ENCODE measurements around the gene CCDC85C.

CCDC85C gene

DNA sequence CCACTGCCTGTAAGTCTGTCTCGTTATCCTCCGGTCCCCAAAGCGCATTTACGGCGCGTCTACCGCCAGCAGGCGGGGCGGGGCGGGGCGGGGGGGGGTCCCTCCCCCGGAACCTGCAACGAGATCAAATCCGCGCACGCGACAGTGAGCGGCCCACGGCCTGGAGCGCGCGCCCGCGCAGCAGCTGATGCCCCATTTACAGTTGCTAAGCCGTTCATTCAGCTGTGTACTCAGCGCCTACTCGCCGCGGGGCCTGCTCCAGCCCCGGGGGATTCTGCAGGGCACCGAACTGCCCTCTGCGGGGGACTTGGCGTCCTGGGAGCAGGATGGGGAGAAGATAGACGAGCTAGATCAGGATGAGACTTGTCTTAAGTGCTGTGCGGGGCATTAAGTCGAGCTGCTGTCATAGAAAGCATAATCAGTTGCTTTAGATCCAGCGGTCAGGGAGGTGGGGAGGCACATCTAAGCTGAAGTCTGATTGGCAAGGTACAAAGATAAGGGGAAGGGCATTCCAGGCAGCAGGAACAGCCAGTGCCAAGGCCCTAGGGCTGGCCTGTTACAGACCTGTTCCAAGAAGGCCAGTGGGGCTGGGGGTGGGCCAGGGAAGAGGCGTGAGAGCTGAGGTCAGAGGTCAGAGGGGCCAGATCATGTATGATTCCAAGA lies 1.4 kb upstream of the CCDC85C start:
- peak; percentile 64 for DNase-seq (ENCODE audit: low spot score)

DNA sequence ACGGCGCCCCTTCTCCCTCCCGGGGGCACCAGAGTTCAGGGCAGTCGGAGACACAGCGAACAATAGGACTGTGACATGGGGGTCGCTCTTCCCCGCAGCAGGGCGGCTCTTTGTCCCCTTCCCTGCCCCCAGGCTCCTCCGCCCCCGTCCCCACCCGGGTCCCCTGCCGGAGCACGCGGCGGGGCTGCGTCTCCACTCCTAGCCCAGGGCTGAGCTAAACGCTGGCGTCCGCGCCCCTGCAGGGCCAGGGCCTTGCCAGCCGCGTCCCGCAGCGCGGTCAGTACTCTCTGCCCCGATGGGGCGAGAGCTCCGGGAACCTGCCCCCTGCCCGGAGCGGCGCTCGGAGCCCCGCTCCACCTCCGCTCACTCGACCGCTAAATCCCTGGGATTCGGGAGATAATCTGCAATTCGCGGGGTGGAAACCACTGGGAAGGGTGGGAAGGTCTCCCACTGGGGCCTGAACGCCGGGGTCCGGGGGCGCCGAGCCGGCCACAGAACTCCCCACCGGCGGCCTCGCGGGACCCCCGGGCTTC lies 825 bp upstream of the CCDC85C start:
- no peak for DNase-seq (ENCODE audit: low spot score)

DNA sequence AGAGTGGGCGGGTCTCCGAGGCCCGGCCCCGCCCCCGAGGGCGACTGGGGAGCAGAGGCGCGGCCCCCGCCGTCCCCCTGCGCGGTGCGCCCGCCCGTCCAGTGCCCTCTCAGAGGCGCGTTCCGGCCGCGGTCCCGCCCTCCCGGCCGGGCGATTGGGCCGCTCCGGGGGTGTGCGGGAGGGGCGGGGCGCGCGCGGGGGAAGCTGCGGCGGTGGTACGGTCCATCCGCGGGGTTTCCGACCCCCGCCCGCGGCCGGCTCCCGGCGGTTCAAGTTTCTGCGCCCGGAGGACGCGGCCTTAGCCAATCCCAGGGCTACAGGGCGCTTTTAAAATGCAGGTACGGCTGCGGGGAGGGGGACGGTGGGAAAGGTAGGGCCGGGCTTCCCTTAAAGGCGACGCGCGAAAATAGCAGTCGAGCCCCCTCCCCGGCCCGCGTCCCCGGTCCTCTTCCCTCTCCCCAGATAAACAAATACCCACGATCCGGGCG lies 315 bp upstream of the CCDC85C start:
- peak; percentile 95 for DNase-seq (ENCODE audit: low spot score)

DNA sequence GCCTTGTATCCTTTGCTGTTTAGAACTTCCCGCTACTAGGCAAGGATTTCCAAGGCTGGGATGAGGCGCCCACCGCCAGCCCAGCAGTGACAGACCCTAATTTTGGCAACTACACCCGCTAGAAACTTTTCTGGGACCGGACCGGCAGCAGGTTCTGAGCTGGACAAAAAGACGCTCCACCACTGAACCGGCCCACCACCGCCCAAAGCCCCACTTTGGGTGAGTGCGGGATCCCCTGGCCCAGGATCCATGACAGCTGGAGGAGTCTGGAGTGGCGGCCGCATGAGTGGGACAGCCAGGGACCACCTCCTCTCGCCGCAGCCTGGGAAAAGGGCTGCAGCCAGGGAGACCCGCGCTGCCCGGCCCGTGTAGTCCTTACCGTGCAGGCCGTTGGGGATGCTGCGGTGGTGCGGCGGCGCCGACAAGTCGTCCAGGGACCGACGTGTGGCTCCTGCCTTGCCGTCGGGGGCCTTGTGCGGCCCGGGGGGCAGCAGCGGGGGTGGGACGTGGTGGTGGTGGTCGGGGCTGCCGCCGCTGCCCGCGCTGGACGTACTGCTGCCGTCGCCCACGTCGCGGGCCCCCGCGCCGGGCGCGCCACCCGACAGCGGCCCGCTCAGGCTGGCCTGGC lies 1.1 kb downstream of the CCDC85C start:
- no peak for DNase-seq (ENCODE audit: low spot score)

DNA sequence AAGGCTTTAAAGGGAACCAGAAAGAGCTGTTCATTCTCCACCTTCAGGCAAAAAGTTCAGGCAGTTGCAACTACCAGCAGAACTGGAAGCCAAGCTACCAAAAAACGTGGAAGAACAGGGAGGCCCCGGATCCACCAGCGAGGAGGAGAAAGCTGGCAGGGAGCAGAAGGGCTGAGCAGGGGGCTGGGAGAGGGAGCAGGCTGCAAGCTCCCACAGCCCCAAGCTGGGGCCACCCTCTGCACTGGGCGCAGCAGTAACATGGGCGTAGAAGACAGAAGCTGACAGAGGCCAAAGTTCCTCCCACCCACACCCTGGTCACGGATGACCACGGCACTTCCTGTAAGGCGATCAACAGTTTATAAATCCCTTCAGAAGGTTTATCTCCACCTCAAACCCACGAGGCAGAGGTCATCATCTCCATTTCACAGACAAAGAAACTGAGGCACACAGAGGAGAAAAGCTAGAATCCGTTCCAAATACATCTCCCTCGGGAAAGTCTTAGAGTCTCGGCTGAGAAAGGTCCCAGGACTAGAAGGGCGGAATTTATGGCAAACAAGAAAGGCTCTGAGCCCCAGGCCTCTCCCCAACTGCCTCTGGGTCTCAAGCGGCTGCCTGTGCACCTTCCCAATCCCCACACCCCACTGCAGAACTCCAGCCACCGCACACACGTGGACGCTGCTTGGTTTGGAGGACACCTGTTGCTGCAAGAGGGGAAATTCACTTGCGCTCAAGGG lies 1.8 kb downstream of the CCDC85C start:
- DNase-seq (ENCODE audit: low spot score): peak; percentile 42

DNA sequence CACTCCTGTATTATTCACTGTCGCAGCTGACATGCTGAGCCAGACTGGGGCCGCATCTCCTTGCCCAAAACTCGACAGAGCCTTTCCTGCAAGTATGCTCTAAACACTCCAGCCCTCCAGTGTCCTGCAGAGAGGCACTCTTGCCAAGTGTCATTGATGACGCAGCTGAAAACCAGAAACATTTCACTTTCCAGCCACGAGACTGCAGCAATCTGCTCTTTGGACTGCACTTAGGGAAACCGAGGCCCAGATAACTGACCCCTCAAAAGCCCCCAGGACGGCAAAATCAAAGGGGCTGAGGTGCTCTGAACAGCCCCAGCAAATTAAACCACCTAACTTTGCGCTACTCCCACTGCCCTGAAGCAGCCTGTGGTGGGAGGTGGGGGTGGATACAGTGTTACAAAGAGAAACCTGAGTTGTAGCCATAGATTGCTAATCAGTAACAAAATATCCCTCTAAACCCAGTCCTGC lies 2.6 kb downstream of the CCDC85C start:
- DNase-seq (ENCODE audit: low spot score): no peak

DNA sequence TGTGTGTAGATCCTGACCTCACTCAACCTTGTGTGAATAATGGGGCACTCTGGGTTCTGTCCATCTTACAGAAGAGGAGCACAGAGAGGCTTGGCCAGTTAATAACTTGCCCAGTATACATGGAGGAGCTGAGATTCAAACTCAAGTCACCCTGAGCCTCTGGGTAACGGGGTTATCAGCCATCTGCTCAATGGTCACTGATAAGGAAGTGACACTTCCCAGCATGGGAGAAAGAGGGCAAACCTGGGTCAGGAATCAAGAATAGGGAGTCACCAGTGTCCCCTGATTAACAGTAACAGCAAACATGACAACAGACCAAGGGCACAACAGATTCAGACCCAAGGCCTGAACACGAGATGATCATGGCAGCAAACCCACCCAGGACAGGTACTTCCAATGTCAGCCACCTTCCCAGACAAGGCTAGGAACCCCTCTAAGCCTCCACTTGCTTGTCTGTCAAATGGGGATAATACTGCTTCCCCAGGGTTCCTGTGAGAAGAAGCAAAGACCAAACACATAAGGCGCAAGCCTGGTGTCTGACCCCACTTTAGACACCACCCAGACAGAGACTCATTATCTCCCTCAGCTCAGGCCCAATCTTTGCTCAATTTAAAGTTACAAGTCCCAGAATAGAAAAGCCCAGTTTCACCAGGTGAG lies 3.6 kb downstream of the CCDC85C start:
- no peak for DNase-seq (ENCODE audit: low spot score)

DNA sequence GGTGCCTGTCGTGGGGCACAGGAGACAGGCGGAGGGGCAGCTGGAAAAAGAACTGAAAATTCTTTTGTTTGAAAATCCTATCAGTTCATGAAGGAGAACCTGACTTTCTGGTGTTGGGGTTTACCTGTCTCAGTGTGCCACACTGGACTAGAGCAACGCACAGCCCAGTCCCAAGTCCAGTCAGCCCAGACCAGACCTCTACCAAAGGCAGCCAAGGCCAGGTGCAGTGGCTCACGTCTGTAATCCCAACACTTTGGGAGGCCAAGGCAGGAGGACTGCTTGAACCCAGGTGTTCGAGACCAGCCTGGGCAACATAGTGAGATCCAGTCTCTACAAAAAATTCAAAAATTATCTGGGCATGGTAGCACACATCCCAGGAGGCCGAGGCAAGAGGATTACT lies 4.6 kb downstream of the CCDC85C start:
- DNase-seq (ENCODE audit: low spot score): no peak

DNA sequence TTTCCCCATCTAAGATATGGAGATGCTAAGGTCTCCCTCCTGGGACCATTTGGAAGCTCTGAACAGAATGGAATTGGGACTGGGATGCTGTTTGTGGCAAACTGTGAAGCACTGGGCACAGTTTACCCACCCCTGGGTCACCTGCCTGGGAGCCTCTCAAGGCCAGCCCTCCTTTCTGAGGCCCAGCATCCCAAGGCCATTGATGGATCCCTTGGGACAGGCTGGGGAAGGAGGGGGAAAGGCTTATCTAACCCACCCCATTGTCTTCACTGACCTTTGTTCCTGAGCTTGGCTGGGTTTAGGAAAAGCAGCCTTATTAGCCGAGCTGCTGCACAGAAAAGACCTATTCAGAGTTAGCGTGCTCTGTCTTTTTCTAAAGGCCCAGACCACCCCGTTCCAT lies 5.2 kb downstream of the CCDC85C start:
- peak; percentile 69 for DNase-seq (ENCODE audit: low spot score)

DNA sequence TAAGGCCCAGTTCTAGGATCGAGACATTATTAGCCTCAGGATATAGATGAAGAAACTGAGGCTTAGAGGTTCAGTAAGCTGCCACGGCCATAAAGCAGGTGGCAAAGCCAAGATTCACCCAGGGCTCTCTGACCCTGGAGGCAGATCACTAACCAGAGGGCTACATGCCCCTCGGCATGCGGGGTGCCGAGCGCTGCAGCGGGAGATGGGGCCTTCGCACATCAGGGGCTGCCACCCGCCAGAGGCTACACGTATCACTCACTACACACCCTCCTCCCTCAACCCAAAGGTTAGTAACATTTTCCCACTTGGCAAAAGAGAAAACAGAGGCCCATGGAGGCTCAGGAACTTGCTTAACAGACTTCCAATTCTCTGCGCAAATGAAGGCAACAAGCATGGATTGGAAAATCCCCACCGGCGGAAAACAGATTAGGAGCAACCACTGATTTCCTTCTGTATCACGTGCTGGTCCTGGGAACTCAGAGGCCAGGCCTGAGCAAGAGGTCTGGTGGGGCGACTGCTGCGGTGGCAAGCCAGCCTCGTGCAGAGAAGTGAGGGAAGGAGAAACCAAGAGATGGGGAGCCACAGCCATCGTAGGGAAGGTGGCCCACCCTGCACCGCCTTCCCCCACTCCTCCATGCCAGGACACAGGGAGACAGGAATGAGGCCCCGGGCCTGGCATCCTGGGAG lies 6.0 kb downstream of the CCDC85C start:
- DNase-seq (ENCODE audit: low spot score): no peak

DNA sequence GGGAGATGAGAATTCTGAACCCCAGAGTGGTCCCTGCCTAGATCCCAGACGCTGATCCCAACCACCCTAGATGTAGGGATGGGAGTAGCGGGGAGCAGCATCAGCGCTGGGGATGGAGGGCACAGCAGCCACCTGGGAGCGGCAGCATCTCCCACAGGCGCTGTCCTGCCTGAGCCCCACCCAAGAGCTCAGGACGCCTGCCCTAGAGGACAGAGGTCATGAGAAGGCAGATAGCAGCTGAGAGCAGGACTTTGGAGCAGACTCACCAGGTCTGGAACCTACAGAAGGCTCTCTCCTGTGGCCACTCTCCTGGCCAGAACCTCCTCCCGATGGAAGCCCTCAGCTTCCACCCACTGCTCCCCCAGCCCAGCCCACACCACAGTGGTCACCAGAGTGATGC lies 7.2 kb downstream of the CCDC85C start:
- no peak for DNase-seq (ENCODE audit: low spot score)

DNA sequence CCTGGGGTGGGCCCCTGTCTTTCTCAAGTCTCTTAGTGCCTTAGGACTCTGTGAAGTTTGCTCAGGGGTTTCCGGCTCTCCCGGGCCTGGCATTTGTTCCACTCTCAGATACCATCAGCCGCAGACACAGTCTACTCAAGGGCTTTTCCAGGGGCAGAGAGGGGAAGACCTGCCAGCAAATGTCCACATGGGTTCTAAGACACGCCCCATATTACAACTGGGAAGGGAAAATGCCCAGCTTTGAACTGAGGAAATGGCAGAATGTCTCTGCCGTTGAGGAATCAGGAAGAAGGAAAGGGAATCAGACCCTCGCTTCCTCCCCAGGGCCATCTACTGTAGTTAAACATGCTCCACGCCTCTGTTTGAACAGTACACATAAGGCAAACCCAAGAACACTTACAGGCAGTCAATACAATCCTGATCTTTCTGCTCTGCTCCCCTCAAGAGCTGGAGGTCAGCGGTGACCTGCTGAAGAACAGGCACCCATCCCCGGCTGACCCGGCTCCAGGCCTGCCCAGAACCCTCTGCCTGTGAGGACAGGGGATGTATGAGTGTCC lies 7.9 kb downstream of the CCDC85C start:
- no peak for DNase-seq (ENCODE audit: low spot score)

DNA sequence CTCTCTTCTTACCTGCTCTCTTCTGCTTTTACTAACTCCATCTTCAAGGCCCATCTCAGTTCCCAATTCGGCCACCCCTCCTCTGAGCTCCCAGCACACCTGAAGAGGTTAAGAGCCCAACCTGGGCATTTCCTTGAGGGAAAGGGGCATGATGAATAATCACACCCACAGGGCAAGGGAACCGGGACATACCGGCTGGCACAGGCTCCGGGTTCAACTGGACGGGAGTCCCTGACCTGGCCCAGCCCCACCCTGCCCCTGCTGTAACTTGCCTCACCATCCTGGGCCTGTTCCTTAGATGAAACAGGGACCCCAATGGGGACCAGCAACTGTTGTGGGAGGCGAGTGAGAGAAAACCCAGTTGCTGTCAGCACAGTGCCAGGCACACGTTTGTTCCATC lies 8.5 kb downstream of the CCDC85C start:
- DNase-seq (ENCODE audit: low spot score): no peak

DNA sequence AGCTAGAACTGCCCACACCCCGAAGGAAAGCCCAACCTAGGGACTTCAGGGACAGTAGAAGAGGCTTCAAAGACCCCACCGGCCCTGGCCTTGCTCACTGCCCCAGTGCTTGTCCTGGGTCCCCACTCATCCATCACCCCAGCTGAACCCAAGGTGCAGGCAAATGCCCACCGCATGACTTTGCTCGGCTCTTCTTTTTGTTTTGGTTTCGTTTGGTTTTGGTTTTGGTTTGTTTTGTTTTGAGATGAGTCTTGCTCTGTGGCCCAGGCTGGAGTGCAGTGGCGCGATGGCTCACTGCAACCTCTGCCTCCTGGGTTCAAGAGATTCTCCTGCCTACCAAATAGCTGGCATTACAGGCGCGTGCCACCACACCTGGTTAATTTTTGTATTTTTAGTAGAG lies 9.0 kb downstream of the CCDC85C start:
- DNase-seq (ENCODE audit: low spot score): no peak

DNA sequence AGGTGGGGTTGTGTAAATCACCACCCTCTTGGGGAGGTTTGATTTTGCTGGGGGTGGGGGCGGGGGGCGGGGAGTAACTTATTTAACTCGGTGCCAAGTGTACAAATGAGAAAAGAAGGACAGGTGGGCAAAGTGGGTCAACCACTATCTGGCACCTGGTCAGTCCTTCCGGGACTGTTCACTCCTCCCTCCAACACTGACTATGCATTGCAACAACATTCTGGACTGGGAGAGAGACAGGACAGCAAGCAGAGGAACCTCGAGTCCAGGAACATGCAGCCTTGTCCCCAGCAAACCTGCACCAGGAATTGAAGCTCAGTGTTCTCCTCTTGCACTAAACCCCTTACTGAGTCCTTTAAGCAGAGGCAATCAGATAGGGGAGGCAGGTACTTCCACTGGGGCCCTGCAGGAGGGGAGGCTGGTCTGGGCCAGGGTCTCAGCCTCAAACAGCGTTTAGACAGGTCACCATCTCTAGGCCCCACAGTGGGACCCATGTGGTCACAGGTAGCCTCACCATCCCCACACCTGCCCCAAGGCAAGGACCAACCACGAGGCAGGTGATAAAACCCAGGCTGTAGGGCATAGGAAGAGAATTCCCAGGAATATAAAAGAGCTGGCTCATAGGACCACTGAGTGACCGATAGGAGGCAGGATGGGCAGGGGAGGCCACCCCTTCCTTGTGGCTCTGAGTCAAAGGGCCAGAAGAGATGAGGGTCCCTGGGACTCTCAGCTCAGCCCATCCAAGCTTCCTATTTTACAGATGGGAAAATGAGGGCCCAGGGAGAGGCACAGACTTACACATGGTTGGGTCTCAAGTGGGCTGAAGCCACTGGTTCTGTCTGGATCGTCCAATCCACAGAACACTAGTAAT lies 9.8 kb downstream of the CCDC85C start:
- no peak for DNase-seq (ENCODE audit: low spot score)

DNA sequence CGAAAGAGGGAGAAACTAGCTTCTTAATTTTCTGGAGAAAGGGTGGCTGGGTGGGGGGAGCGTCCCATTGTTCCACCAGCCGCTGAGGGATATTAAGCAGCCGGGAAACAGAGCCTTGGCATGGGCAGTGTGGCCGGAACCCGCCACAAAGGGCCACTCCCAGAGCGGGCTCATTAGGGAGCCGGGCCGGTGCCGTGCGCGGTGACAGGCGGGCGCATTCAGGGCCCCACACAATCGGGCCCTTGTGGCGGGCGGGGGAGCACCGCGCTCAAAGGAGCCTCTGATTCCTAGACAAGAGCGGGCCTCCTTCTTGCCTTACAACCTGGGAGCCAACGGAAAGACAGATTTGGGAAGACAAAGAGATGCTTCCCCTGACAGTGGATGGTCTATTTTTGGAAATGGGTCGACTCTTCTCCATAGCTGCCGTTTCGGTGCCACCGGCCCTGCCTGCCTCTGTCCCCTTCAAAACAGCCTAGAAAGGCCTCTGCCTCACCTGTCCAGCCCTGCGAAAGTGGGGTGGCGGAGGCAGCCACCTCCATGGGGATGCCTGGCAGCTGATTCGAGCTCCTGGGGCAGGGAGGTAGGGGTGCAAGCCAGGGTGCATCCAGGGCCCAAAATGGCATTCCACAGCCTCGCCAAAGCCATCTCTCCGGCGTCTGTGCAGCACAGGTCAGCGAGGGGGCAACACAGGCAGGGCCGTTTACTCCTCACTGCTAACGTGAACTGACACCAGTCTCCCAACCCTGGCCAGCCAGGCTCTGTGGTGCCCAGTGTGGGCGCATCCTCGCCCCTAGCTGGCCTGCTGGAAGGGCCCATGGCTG lies 10.9 kb downstream of the CCDC85C start:
- DNase-seq (ENCODE audit: low spot score): no peak

DNA sequence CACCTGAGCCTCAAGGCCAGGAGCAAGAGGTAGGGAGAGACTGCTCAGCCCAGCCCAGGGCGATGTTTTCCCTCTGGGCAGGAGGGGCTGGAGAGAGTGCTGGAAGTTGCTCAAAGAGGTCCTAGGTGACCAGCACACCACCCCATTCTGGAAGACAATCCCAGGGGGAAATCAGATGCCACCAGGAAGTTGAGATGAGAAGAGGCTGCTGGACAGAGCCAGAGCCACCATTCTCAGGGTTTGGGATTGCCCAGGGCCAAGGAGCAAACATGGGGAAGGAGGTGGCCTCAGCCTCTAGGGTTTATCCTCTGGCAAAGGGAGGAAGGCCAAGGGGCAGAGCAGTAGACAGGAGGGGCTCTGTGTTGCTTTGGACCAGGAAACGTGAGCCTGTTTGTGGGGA lies 11.6 kb downstream of the CCDC85C start:
- no peak for DNase-seq (ENCODE audit: low spot score)

DNA sequence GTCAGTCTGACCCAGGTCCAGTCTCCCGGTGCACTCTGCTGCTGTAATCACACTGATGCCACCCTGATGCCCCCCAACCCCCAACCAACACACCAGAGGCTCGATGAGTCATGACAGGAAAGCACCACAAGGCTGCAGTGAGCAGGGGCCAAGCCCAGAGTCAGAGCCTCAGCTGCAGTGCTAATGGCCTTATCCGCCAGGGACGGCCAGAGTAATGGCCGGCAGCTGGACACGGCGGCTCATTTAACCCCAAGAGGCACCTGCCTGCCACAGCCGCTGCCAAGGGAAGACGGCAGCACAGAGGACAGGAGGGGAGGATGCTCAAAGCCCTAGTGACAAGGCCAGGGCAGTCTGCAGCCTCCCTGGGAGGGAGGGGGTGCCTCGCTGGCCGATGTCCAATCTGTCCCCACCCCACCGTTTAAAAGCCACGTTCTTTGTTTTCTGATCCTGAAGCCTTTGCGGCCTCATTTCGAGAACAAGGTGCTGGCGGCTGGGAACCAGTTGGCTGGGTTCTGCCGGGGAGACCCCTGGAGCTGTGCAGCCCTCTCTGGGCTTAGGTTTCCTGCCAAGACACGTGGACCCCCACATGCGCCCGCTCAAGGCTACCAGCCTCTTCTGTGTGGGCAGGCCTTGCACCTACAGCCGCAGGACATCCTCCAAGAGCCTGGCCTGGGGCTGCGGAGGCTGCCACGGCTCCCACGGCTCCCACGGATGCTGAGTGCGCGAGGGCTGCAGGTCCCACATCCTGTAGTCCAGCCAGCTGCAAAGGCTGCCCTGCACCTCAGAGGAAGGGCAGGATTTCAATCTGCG lies 13.1 kb downstream of the CCDC85C start:
- no peak for DNase-seq (ENCODE audit: low spot score)
